ENCODE data around the gene ROBO2.

The ROBO2 gene

DNA sequence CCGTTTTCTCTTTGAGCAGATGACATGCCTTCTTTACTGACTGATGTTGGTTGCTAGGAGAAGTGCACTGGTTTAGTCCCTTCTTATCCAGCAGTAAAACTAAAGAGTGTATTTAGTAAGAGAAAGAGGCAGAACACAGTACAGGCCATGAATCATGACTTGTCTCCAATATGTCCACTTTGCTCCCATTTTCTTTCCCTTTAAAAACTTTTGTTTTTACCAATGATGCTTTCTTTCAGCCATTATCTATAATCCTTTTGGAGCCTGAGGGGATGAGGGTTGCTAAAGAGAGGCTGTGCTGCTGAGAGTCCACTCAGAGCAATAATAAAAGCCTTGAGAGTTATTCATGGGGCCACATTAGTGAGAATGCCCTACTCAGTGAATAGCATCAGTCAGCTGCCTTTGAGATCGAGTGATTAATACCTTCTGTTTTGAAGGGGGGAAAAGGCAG is 12.2 kb downstream of the ROBO2 start:
- no peak for TF ChIP-seq SPI1 (IDR thresholded peaks at IDR 0.05; ENCODE audit: borderline replicate concordance, low read depth)
- TF ChIP-seq, protein P1, sequence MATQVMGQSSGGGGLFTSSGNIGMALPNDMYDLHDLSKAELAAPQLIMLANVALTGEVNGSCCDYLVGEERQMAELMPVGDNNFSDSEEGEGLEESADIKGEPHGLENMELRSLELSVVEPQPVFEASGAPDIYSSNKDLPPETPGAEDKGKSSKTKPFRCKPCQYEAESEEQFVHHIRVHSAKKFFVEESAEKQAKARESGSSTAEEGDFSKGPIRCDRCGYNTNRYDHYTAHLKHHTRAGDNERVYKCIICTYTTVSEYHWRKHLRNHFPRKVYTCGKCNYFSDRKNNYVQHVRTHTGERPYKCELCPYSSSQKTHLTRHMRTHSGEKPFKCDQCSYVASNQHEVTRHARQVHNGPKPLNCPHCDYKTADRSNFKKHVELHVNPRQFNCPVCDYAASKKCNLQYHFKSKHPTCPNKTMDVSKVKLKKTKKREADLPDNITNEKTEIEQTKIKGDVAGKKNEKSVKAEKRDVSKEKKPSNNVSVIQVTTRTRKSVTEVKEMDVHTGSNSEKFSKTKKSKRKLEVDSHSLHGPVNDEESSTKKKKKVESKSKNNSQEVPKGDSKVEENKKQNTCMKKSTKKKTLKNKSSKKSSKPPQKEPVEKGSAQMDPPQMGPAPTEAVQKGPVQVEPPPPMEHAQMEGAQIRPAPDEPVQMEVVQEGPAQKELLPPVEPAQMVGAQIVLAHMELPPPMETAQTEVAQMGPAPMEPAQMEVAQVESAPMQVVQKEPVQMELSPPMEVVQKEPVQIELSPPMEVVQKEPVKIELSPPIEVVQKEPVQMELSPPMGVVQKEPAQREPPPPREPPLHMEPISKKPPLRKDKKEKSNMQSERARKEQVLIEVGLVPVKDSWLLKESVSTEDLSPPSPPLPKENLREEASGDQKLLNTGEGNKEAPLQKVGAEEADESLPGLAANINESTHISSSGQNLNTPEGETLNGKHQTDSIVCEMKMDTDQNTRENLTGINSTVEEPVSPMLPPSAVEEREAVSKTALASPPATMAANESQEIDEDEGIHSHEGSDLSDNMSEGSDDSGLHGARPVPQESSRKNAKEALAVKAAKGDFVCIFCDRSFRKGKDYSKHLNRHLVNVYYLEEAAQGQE (IDR thresholded peaks at IDR 0.05; ENCODE audit: insufficient replicate concordance, low read depth): no peak
- TF ChIP-seq, protein P2, sequence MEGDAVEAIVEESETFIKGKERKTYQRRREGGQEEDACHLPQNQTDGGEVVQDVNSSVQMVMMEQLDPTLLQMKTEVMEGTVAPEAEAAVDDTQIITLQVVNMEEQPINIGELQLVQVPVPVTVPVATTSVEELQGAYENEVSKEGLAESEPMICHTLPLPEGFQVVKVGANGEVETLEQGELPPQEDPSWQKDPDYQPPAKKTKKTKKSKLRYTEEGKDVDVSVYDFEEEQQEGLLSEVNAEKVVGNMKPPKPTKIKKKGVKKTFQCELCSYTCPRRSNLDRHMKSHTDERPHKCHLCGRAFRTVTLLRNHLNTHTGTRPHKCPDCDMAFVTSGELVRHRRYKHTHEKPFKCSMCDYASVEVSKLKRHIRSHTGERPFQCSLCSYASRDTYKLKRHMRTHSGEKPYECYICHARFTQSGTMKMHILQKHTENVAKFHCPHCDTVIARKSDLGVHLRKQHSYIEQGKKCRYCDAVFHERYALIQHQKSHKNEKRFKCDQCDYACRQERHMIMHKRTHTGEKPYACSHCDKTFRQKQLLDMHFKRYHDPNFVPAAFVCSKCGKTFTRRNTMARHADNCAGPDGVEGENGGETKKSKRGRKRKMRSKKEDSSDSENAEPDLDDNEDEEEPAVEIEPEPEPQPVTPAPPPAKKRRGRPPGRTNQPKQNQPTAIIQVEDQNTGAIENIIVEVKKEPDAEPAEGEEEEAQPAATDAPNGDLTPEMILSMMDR (IDR thresholded peaks at IDR 0.05; ENCODE audit: insufficient read depth, low read length): no peak
- no peak for TF ChIP-seq POLR2AphosphoS5 (IDR thresholded peaks at IDR 0.05; ENCODE audit: low read depth)
- no peak for TF ChIP-seq GABPA (IDR thresholded peaks at IDR 0.05; ENCODE audit: low read depth)
- no peak overlapping the region for H3K27ac ChIP-seq (replicated peaks)
- no peak overlapping the region for H3K4me3 ChIP-seq (replicated peaks; ENCODE audit: insufficient read depth, low read length)
- no peaks in the 10 kb centered on the region for H3K27me3 ChIP-seq (ENCODE audit: insufficient read depth, poor library complexity, severe bottlenecking)
- no peak for DNase-seq (ENCODE audit: low read depth in 1 of 2, low spot score in 1 of 2)

DNA sequence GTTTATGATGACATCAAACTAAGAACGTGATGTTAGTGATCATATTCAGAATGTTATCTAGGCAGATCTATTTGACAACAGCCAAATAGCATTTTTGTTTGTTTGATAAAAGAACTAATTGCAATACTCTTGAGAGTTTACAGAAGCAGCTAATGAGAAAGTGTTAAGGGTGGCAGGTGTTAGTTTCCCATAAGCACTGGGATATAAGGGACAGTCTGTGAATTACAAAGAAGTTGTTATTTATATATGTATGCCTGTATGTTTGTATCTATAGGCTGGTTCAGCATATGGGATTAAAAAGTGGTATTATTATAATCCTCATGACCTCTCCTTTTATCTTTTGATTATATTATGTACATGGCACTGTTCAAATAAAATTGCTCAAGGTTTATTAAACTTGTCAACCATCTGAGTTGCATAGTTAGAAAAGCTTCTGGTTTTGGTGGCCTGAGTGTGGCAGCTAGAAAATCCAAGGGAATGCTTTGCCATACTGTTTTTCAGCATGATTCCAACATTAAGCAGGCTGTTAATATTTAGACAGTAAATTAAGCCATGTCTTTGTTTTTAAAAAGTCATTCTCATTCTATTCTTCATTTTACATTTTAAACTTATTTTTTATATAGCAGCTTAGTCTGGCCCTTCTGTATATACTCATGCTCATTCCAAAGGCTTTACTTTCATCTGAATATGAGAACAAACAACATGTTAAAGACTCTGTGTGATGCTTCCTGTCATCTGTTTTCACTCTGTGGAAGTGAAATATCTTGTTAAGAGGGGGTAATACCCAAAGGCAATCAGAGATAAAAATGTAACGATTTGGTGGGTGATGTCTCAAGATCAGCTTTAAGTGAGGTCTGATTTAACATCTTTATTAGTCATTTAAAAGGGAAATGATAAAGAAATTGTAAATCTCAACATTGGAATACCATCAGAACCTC is 13.1 kb downstream of the ROBO2 start:
- no peak for DNase-seq (ENCODE audit: low read depth in 1 of 2, low spot score in 1 of 2)

DNA sequence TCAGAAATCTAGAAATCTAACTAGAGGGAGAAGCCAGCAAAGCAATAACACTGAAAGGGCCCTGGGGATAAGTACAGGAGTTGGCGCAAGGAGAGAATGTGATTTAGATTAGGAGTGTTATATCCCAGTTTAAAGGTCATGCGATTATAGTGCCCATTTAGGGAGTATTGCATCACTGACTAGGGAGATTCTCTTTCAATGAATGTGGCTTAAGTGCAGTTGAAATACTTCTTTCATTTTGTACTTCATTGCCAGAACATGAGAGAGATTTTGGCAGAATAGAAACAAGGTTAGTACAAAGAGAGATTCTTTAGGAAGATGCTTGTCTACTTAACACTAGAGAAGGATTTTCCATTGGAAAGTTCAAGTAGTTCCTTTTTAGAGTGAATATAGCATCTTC is 13.9 kb downstream of the ROBO2 start:
- Histone ChIP-seq H3K27me3 (ENCODE audit: insufficient read depth, poor library complexity, severe bottlenecking) (no peaks in the 10 kb centered on the region), H3K4me3 (replicated peaks; ENCODE audit: insufficient read depth, low read length) (no peak overlapping the region), H3K27ac (replicated peaks) (no peak overlapping the region)
- DNase-seq (ENCODE audit: low read depth in 1 of 2, low spot score in 1 of 2): no peak
- no peak for TF ChIP-seq GABPA (IDR thresholded peaks at IDR 0.05; ENCODE audit: low read depth)
- no peak for TF ChIP-seq SPI1 (IDR thresholded peaks at IDR 0.05; ENCODE audit: borderline replicate concordance, low read depth)
- TF ChIP-seq POLR2AphosphoS5 (IDR thresholded peaks at IDR 0.05; ENCODE audit: low read depth): no peak
- TF ChIP-seq, protein P2 (IDR thresholded peaks at IDR 0.05; ENCODE audit: insufficient read depth, low read length): no peak
- TF ChIP-seq, protein P1 (IDR thresholded peaks at IDR 0.05; ENCODE audit: insufficient replicate concordance, low read depth): no peak

More for the DNA sequence above, 13.1 kb downstream of the ROBO2 start:
- TF ChIP-seq, protein P2 (IDR thresholded peaks at IDR 0.05; ENCODE audit: insufficient read depth, low read length): no peak
- no peak for TF ChIP-seq POLR2AphosphoS5 (IDR thresholded peaks at IDR 0.05; ENCODE audit: low read depth)
- TF ChIP-seq GABPA (IDR thresholded peaks at IDR 0.05; ENCODE audit: low read depth): no peak
- TF ChIP-seq, protein P1 (IDR thresholded peaks at IDR 0.05; ENCODE audit: insufficient replicate concordance, low read depth): no peak
- no peak overlapping the region for H3K27ac ChIP-seq (replicated peaks)
- H3K27me3 ChIP-seq (ENCODE audit: insufficient read depth, poor library complexity, severe bottlenecking): no peaks in the 10 kb centered on the region
- no peak overlapping the region for H3K4me3 ChIP-seq (replicated peaks; ENCODE audit: insufficient read depth, low read length)
